ENCODE data around the gene NEK6.

NEK6 gene

GRCh38 chr9:124277420-124277819 lies 19.7 kb downstream of the NEK6 start:
- DNase-seq: no peak

DNA sequence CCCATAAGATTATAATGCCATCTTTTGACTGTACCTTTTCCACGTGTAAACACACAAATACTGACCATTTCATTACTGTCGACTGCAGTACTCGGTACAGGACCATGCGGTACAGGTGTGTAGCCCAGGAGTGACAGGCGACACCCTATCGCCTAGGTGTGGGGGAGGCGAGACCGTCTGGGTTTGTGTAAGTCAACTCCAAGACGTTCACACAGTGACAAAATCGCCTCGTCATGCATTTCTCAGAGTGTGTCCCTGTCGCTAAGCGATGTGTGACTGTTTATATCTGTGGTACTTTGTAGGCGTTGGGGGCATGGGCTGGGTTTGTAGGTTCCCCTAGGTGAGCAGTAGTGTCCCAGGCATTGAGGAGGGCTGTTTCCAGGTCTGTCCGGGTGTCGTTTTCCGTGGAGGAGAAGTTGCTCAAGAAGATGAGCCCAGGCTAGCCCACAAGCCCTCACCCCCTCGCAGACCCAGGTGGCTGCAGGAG lies 20.3 kb downstream of the NEK6 start:
- no peak for DNase-seq

GRCh38 chr9:124279531-124280175 lies 21.9 kb downstream of the NEK6 start:
- DNase-seq: no peak

- DNase-seq: peak in 12 of 56 donors; percentile 9 to 54 (median 40)
These were observed 22.5 kb downstream of the NEK6 start for GRCh38 chr9:124280176-124280691.

GRCh38 chr9:124281931-124282371 lies 24.2 kb downstream of the NEK6 start:
- DNase-seq: peak in 7 of 56 donors; percentile 9 to 64 (median 28)

- DNase-seq: peak in 2 of 56 donors; percentile 9 to 13
These were observed 24.9 kb downstream of the NEK6 start for GRCh38 chr9:124282442-124283227.

GRCh38 chr9:124283228-124283814 lies 25.6 kb downstream of the NEK6 start:
- DNase-seq: no peak

GRCh38 chr9:124284237-124284831 lies 26.6 kb downstream of the NEK6 start:
- DNase-seq: no peak

- DNase-seq: peak in 40 of 56 donors; percentile 13 to 82 (median 52)
These were observed 27.2 kb downstream of the NEK6 start for GRCh38 chr9:124284940-124285441.

DNA sequence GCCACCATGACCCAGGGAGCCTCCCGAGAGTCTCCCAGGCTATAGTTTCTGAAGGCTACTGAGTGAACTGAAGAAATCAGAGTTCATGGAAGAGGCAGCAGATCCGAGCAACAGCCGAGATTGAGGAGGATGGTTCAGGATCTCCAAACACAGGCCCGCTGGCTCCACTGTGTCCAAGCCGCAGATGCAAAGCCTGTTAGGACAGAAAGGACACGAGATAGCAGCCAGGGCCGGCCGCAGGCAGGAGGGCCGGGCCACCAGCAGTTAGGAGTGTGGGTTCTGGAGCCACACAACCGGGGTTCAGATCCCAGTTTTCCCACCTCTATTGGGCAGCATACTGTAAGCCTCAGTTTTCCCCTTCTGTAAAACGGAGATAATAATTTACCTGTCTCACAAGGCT lies 27.7 kb downstream of the NEK6 start:
- no peak for DNase-seq

DNA sequence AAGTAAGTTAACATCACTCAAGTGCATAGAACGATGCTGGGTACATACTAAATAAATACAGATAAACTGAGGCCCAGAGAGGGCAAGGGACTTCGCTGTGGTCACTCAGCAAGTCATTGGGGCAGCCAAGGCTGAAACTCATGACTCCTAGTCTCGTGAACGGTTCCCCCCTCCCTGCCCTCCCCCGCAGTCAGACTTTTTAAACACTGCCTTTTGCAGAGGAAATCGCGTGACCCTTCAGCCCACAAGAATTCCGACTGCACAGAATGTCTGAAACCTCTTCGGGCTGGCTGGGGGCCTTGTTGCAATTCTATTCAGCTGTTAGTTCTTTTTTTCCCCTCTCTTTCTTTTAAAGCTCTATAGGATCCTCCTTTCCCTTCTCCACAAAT lies 28.1 kb downstream of the NEK6 start:
- DNase-seq: peak in 25 of 56 donors; percentile 18 to 49 (median 30)

DNA sequence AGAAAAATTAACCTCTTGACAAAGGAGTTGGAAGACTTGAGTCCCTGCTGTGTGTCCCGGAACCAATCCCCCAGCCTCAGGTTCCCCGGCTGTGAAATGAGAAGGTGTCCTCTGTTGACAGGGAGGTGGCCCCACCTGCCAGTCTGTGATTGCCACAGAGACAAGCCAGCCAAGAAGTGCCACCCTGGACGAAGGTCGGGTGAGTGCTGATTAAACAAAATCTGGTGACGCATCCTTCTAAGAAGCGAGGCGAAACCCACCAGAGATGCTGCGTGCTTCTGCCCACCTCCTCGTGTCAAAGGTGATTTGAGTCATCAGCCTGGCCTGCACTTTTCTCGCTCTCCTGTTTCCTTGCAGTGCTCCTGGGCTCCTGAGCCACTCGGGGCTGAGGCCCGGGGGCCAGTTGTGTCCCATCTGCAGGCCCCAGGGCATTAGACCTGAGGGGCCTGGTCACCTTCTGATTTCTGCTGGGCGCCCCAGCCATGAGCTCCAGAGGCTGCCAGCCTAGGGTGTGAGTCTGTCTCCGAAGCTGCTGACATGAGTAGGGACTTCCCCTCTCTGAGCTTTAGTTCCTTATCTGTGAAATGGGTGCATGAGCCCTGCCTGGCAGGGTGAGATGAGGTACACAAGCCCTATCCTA lies 28.7 kb downstream of the NEK6 start:
- no peak for DNase-seq

GRCh38 chr9:124290053-124290591 lies 32.4 kb downstream of the NEK6 start:
- DNase-seq: no peak

DNA sequence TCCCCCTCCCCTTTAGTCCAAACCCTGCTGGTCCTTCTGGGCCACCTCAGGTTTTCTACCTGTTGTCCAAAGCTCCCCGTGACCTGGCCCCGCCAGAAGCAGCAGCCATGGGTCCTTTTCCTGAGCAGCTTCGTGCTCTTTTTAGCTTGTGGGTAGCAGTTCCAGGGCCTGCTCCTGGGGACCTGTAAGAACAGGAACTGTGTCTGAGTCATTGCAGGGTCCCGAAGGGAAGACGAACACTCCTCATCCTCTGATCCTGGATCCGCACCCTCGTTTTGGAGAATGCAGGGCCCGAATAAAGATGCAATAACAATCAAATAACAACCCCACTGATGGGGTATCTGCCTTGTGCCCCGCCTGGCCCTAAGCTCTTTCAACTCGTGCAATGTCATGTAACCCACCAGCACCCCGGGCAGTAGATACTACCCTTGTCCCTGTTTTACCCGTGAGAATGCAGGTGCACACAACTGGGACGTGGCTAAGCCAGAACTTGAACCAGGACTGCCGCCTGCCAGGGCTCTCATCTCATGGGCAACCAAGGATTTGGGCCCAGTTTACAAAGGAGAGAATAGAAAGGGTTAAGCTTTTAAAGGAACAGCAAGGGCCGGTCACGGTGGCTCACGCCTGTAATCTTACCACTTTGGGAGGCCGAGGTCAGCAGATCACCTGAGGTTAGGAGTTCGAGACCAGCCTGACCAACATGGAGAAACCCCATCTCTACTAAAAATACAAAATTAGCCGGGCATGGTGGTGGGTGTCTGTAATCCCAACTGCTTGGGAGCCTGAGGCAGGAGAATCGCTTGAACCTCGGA lies 33.2 kb downstream of the NEK6 start:
- DNase-seq: no peak

DNA sequence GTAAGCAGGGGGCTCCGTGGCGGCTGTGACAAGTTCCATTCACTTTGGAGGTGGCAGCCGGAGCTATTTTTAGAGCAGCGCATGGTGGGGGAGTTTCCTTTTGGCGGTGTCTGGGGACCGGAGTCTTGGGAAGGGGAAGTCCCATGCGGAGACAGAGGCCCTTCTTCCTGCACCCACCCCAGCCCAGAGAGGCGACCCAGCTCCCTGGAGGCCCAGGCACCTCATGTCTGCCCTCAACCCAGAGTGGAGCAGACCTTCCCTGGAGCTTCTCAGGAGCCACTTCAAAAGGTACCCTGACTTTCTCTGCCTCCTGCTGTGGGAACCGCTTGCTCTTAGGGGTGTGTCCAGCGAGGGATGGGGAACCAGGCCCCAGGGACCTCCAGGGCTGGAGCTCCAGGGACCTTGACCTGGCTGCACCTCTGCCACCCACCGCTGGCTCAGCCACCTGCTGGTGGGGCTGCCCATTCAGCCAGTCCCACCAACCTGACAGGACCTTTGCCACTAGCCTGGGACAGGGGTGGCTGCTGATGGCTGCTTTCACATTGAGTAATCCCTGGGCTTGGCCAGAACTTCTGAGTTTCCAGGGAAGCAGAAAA lies 34.1 kb downstream of the NEK6 start:
- DNase-seq: peak in 20 of 56 donors; percentile 4 to 51 (median 26)

DNA sequence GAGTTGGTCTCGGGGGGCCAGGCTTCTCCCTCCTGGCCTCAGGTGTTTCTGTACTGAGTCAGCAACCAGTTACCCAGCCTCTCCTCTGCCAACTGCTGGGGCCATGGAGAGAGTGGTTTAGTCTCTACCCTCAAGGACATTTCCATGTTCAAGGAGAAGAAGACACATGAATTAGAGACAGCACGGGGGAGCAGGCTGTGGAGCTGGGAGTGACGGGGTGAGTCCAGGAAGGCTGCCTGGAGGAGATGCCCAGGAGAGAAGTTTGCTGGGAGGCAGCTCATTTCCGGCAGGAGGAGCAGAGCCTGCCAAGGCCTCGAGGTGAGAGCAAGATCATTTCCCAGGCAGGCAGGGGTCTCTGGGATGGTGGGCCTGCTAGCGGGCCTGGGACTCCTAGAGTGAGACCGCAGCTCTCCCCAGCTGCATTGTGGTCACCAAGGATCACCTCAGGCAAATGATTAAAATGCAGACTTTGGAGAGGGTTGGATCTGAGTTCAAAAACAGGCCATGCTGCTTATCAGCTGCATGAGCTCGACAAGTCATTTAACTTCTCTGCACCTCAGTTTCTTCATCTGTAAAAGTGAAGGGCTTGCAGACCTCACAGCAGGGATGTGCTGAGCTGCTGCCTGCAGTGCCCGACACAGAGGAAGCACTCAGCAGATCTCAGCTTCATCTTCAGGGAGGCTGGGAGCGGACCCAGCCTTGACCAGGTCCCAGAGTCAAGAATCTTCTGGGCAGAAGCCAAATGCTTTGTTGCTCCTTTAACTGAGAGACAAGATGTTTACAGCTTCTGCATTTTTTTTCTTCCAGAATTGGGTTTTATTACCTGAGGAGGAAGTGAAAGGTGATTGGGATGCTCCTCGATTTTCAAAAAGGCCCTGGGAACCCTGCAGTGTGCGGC lies 35.2 kb downstream of the NEK6 start:
- DNase-seq: no peak

DNA sequence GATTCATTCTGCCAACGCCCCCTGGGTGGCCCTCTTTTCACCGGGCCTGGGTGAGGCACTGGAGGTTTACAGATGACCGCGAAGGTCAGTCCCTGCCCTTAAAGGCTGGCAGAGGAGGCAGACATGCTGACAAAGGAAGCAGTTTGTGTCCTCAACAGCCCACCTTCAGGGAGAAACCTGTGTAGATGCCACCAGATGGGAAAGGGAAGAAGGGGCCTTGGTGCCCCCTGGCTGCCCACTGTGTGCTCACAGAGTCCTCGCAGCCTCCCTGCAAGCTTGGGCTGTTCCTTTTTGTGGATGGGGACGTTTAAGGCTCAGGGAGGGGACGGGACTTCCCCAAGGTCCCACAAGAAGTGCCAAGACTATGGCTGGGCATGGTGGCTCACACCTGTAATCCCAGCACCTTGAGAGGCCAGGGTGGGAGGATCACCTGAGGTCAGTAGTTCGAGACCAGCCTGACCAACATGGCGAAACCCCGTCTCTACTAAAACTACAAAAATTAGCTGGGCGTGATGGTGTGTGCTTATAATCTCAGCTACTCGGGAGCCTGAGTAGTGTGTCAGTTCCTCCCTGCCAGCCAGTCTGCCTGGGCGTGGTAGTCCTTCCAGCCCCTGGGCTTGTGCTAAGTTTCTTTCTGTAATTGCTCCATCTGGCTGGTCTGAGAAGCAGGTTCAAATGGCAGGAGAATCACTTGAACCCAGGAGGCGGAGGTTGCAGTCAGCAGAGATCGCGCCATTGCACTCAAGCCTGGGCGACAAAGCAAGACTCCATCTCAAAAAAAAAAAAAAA lies 36.2 kb downstream of the NEK6 start:
- DNase-seq: peak in 3 of 56 donors; percentile 3 to 36 (median 8)

Measured in nucleus accumbens (tissue), 56 donors.